HG03108 (cell line): ENCODE data around the gene ROPN1B.
"Not testable (repeated sequence)": the region's sequence is repeated elsewhere in the genome, so short reads cannot be mapped to it uniquely, and the experiment has no call there.

Source experiments
- ATAC-seq: cut with Tn5 transposase; IDR thresholded peaks from one replicate; pipeline ENCODE4 v1.9.1; 2021; ENCODE audit warnings: moderate library complexity; ENCODE audit not compliant: unreplicated experiment

Gene ROPN1B

DNA sequence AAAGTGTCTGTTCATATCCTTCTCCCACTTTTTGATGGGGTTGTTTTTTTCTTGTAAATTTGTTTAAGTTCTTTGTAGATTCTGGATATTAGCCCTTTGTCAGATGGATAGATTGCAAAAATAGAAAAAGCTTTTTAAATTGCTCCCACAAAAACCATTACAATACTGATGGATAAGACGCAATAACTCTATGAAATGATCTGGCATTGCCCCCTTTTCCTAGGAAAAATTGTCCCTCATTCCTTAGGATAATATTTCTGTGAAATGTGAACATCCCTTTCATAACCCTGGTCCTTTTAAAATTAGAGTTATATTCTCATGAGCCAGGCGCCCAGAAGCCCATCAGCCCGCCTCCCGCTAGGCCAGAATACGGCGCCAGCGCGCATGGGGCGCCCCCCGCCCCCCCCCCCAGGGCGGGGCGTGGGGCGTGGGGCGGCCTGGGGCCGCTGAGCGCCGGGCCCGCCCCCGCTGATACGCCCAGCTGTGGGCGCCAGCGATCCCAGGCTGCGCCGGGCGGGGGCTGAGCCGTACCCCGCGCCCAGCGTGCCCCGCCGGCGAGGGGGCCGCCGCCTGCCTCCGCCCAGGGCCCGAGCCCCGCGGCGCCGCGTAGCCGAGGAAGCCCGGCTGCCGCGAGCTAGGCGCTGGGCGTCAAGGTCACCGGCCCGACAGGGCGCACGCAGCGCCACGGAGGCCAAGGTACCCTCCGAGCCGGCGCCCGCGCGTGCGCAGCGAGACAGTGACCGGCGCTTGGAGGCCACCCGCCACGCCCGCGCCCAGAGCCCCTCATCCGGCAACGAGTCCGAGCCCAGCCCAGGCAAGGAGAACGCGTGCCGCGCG lies 11.1 kb upstream of the ROPN1B start:
- no peak for ATAC-seq

DNA sequence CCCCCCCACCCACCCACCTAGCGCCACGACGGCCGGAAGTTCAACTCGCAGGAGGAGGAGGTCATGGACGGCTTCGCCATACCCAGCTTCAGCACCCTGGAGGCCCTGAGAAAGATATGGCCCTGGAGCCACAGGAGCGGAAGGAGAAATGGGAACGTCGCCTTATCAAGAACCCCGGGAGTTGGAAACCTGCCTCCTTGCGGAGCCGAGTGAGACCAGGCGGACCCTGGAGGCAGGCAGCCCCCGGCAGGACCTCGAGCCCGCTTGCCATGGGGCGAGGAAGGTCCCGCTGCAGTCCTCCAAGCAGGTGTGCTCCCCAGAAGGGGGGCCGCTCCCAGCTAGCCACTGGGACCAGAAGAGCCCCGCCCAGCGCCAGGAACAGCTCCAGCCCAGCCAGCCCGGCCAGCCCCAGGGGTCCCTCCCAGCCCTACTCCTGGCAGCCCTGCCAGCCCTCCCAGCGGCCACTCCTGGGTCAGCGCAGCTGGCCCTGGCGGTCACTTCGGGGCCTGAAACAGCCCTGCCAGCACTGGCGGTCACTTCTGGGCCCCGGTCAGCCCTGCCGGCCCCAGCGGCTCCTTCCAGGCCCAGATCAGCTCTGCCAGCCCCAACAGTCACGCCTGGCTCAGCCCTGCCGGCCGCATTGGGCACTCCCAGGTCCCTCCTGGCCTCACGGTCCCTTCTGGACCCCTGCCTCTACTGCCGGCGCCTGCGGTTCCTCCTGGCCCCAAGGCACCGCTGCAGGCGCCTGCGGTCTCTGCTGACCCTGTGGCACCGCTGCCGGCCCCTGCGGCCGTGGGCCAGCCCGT lies 10.3 kb upstream of the ROPN1B start:
- ATAC-seq, result no peak

DNA sequence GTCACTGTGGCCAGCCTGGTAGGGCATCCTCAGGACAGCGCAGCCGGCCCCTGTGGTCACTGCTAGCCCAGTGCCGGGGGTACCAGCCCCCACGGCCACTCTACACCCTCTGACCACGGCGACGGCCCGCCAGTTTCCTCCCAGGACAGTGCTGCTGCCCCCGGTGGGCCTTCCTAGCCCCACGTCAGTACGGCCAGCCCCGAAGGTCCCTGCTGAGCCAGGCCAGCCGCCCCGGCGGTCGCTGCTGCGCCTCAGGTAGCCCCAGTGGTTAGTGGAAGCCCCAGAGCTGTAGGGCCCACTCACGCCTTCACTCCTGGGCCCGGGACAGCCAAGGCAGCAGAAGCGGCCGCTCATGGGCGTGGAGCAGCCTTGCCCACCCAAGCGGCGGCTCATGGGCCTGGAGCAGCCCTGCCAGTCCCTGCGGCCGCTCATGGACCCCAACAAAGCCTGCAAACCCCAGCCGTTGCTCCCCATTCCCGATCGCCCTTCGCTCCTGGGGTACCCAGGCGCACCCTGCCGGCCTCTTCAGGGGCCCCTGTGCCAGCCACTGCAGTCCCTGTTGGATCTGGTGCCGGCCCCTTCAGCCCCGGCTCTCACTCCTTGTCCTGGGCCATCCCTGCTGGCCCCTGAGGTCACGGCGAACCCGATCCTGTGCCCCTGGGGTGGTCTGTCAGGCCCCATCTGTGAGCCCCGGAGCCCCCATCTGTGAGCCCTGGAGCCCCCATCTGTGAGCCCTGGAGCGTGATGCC lies 9.5 kb upstream of the ROPN1B start:
- ATAC-seq, result no peak

DNA sequence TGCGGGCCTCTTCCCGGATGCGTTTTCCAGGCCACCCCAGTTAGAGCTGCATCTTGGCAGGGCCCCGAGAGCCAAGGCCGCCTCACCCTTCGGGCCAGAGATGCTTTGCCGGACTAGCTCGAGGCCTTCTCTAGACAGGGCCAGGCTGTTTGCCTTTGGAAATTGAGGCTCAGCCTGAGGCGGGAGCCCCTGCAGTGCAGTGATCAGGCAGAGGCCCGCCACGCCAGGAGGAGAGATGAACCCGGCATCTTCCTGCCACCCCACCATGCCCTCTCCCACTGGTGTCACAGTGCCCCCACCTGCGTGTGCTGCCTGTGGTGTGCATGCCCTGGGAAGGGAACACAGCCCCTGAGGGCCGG lies 8.9 kb upstream of the ROPN1B start:
- ATAC-seq, result no peak

DNA sequence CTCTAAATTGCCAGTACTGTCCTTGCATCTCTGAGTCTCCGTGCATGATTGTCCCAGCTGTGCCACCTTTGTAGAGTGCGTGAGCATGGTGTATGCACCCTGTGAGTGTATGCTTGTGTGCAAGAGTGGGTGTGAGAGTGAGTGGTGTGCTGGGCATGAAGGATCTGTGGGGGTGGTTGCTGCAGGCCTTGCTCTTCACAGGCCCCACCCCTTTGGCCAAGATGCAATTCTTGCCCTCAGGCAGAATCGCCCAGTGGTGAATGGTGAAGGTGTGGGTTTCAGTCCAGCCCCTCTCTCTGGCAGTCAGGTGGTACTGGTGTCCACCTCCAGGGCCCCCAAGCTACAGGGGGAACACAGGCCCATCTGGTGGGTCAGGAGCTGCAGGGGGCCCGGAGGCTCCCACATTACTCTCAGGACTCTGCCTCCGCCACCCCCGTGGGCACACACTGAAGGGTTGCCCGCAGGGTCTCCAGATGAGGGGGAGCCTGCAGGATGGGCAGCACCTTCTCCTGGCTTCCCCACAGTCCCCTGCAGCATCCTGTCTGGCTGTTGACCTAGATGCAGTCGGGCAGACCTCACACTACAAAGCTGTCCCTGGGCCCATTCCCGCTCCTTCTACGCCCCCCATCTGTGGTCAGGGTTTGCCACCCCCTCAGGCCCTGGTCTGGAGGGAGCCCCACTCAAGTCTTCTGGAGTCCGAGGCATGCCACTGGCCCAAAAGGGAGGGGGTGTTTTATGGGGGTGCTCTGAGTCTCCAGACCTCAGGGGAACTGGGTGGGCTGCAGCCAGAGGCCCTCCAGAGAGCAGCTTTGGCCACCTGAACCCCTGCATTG lies 8.3 kb upstream of the ROPN1B start:
- ATAC-seq, result no peak

DNA sequence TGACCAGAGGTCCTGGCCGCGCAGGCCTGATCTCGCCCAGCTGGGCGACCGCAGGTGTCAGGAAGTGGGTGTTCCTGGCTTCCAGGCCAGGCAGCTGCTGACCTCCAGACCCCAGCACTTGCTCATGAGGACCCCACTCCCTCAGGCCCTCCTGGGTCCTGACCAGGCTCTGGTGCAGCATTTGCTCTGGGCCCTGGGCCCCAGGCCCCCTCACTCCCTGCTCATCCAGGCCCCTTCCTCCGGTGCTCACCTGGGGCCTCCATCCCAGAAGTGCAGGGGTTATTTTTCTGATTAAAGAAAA lies 7.7 kb upstream of the ROPN1B start:
- ATAC-seq, result no peak

DNA sequence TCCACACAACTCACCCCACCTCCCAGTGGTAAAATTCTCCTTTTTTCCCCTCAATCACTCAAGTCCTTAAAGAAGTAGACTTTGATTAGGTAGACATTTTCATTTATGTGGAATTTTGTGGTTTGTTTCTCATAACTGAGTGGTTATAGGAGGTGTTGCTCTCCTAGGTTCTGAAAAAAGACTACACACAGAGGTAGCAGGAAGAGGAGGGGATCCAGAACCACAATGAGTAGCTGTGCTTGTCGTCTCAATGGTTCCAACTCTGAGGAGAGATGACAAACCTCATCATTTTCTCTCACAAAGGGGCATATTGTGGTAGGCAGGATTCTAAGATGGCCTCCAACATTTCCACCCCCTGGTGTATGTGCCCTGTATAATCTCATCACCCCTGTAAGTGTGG lies 5.1 kb upstream of the ROPN1B start:
- not testable (repeated sequence) for ATAC-seq

DNA sequence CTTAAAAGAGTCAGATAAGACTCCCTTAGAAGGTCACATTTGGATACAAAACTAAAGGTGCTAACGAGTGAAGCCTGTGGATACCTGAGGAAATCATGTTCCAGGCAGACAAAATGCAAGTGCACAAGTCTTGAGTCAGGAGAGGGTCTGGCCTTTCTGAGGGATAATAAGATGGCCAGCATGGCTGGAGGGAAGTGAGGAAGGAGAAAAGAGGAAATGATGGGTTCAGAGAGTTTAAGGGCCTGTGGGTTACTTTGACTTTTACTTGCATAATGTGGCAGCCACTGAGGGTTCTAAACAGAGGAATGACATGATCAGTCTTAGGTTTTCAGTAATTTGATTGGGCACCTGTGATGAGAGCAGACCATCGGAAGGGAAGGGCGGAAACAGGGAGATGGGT lies 3.5 kb upstream of the ROPN1B start:
- ATAC-seq, result no peak

DNA sequence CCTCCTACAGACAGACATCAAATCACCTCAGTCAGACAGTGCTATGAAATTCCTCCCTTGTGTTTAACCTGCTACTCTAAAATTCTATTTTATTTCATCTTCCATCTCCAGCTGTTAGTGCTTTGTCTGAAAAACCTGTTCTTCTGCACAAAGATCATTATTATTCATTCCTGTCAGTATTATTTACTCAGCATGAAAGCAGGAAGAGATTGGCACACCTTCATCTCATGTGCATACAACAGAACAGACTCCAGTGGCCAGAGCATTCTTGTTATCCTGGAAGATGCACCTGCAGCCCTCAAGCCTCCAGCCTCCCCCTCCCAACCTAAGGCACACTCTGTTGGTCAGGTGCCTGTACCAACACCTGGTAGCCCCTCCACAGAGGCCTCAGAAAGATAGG lies 1.8 kb upstream of the ROPN1B start:
- no peak for ATAC-seq

DNA sequence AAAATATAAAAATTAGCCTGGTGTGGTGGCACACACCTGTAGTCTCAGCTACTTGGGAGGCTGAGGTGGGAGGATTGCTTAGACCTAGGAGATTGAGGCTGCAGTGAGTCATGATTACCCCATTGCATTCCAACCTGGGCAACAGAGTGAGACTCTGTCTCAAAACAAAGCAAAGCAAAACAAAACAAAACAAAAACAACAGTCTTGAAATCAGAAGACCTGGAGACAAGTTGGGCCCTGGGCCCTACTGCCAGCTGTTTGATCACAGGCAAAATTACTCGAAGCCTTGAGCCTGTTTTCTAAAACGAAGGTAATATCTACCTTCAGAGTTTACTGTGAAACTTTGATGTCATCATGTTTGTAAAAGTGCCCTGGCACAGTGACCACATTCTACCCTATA lies 857 bp upstream of the ROPN1B start:
- not testable (repeated sequence) for ATAC-seq

DNA sequence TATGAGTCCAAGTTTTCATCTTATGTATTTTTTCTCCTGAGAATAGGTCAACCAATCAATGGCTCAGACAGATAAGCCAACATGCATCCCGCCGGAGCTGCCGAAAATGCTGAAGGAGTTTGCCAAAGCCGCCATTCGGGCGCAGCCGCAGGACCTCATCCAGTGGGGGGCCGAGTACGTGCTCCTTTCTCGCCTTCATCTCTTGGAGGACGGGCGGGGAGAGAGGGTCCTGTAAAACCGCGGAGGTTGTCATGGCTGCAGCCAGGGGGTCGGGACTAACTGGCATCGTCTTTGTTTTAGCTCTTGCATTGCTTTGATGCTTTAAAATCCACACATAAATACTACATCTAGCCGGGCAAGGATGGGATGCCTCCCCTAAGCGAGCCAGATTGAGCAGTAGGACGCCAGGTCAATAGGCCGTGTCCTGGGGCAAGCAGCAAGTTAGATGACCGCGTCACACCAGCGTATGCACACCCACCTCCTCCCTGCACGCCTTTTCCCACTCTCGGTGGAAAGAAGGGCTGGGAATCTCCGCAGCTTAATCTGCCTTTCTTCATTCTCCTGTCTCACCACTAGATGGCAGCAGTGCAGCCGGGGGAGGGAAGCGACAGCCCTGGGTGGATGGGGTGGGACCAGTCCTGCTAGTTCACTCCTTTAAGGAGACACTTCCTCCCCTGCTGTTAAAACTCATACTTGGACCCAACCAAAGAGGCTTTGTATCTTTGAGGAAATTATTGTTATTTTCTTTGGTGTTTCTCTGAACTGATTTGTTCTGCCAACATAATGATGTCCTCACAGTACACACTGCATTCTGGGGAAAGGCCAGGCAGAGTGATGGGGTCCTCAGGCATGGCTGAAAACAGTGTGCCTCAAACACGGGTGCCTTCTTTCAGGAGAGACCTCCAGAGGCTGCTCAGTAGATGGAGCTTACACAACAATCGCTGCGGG lies 3.3 kb downstream of the ROPN1B start:
- ATAC-seq, result not testable (repeated sequence)

DNA sequence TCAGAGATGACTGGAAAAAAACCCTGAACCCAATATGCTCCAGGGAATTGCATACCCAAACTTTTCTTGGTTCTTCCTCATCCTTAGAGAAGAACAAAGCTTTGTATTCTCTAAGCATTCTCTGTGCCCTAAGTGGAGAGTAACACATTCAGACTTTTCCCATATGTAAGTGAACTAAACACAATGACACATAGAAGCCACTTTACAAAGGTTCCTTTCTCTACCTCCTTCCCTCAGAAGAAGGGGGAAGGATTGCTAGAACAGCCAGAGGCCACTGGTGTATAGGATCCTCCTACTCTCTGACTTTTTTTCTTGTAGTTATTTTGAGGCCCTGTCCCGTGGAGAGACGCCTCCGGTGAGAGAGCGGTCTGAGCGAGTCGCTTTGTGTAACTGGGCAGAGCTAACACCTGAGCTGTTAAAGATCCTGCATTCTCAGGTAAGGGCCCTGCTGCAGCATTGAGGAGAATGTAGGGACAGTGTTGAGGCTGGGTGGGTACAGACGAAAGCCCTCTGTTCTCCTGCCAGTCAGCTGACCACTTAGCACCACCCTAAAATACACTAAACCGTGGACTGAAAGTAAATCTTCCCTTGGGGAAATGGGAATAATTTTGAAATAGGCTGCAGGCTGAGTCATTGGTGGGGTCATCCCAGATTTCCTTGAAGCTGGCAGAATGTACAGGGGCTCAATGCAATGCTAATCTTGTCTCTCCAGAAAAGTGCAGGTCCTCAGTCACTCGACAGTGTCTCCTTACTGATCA lies 6.4 kb downstream of the ROPN1B start:
- not testable (repeated sequence) for ATAC-seq

DNA sequence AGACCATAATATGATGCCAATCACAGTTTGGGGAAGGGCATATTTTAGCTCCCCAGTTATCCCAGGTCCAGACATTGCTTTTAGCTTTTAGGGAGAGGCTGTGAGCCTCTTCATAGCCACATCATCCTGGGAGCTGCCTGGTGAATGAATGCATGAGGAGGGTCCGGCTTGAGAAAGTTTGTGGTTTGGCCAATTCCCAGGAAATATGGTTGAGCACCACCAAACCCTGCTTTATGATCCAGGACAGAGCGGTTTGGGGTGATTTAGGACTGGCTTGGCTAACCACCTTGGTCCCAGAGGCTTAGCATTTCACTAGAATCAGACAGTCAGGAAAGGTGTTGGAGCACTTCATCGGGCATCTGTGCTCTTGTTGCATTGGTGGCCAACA lies 7.0 kb downstream of the ROPN1B start:
- not testable (repeated sequence) for ATAC-seq

DNA sequence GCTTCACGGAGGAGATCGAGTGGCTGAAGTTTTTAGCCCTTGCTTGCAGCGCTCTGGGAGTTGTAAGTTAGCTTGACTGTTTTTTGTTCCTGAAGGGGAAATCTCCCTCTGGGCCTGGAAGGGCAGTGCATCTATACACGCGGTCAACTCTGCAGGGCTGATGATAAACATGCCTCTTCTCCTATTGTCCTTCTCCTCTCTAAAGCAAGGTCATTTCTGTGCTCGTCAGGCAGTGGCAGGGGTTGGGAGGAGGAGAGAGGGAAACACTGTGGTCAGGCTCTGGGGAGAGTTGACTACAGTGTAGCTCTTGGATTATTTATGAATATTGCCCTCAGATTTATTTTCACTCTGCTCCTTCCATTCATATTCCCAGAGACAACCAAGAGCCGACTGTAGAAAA lies 8.1 kb downstream of the ROPN1B start:
- not testable (repeated sequence) for ATAC-seq

DNA sequence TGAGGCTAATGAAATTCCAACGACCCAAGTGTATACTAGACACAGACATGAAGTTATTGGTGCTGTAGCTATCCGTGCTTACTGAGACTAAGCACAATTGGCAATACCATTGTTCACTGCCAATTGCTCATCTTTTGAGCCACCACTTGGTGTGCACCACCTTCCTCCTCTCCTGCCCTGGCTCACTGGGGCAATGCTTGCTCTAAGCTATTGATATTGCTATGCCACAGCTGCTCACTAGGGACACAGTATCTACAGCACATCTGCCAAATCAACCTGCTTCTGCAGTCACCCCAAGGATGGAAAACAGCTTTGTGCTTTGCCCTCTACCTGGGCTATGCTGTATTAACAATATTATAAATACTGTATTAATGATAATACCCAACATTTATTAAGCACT lies 16.0 kb downstream of the ROPN1B start:
- not testable (repeated sequence) for ATAC-seq

DNA sequence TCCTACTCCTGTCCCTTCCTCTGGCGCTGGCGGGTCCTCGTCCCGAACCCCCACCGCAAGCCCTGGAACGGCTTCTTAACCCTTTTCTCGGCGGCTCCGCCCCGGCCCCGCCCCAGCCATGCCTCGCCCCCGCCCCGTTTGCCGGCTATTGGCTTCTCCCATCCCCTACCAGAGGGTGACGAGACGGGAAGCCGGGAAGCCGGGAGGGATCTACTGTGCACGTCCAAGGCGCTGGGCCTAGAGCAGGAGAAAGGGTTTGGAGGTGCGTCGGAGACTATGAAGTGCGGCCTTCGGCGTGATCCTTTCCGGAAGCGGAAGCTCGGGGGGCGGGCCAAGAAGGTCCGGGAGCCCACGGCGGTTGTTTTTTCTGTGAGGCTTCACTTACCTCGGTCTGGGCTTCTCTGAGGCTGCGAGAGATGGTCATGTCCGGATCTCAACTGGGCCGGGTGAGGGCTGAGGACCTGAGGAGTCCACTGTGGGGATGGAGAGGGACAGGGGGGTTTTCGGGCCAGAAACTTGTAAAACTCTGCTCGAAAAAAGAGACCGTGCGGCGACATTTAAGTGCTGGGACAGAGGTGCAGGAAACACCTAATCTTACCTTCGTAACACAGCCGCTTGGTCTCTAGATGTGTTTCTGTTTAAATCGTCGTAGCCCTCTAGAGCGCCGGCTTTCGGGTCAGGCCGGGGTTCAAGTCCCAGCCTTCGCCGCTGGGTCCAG lies 21.4 kb downstream of the ROPN1B start:
- ATAC-seq, result peak; percentile 85

DNA sequence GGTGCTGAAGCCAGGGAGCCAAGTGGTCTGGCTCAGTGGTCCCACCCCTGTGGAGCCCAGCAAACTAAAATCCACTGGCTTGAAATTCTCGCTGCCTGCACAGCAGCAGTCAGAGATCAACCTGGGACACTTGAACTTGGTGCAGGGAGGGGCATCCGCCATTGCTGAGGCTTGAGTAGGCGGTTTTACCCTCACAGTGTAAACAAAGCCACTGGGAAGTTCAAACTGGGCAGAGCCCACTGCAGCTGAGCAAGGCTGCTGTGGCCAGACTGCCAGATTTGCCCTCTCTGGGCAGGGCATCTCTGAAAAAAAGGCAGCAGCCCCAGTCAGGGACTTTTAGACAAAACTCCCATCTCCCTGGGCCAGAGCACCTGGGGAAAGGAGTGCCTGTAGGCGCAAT lies 27.8 kb downstream of the ROPN1B start:
- ATAC-seq, result not testable (repeated sequence)

DNA sequence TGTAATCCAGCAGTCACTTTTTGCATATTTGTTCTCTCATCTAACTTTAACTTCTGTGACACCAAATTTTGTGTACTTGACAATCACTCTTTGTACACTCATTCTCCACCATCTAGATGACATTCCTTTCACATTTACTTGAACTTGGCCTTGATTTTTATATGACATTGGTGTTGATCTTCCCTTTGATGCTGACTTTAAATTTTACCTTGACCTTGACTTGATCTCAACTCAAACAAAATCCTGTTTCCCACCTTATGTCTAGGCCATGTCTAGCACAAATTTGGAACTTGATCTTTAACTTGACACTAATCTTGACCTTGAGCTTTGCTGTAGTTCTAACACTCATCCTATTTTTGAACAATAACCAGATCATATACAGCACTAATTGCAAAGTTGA lies 33.2 kb downstream of the ROPN1B start:
- ATAC-seq, result no peak
